ENCODE measurements around the gene C11orf21. TPM values are rescaled to one million over a fixed set of nuclear protein-coding genes. Genes with fewer than 3 reads are reported as not detected.

C11orf21 gene
- total and polyA plus RNA-seq, 10 of the 15 experiments (the other 5 are each of a cell fraction or from before 2014, with no cell fraction given), result 0.04 to 0.26 (median 0.11) TPM; not detected in 7

GRCh38 chr11:2304506-2305139, 2.9 kb upstream of the C11orf21 start:
- in situ Hi-C loops (cut with MboI) (no loop called here), intact Hi-C loops (cut with micrococcal nuclease; ENCODE audit: unreplicated experiment) (loop anchor here (1.0 to 2.0 kb wide), 3 partner anchors 94 to 226 kb away; no protein-coding TSS in a partner anchor)
- TF ChIP-seq POLR2A (IDR thresholded peaks at IDR 0.05; ENCODE audit: low read depth, low read length) (no peak), MTA2 (IDR thresholded peaks at IDR 0.05; ENCODE audit: low read depth) (no peak), CHD1 (IDR thresholded peaks at IDR 0.05; ENCODE audit: low read depth, low read length) (no peak), FOS (IDR thresholded peaks at IDR 0.05; ENCODE audit: borderline replicate concordance, extremely low read depth, insufficient read length) (no peak), SKIL (IDR thresholded peaks at IDR 0.05; ENCODE audit: low read depth, poor library complexity, severe bottlenecking) (no peak), TCF7 (IDR thresholded peaks at IDR 0.05; ENCODE audit: borderline replicate concordance) (no peak), GABPA (IDR thresholded peaks at IDR 0.05; ENCODE audit: low read depth) (no peak)
- DNase-seq (ENCODE audit: low read depth, low spot score) (no peak), FAIRE-seq (no peak), ATAC-seq (no peak)
- SMC1A ChIA-PET (ENCODE audit: uncharacterized antibody, unreplicated experiment), result interaction anchor here (0.9 to 3.9 kb wide), 6 partner anchors 18 to 115 kb away, joined by 3 to 60 read pairs (median 4); partner anchors contain the start of gene TSSC4
- no peaks in the 10 kb centered on the region for H3K4me1 ChIP-seq (ENCODE audit: control insufficient read depth, insufficient read depth, low read length)
- H3K9me3 ChIP-seq (replicated peaks; ENCODE audit: control insufficient read depth, insufficient read depth, low read length), result no peaks in the 10 kb centered on the region
- RAD21 ChIA-PET (ENCODE audit: unreplicated experiment), result interaction anchor here (0.6 to 7.3 kb wide), 14 partner anchors 10 to 583 kb away, joined by 3 to 187 read pairs (median 4); partner anchors contain the start of genes CD81 and TSSC4
- POLR2A ChIA-PET, result interaction anchor here (1.4 kb wide), 1 partner anchor 116 kb away, joined by 3 read pairs; no protein-coding TSS in a partner anchor
- H3K27ac ChIP-seq (ENCODE audit: control insufficient read depth, insufficient read depth), result no peak overlapping the region
- H2AFZ ChIP-seq (ENCODE audit: control insufficient read depth, low read depth, low read length), result no peak overlapping the region
- H3K4me2 ChIP-seq (ENCODE audit: control insufficient read depth, insufficient read depth), result no peak overlapping the region
- WGBS (ENCODE audit: insufficient coverage, insufficient replicate concordance, low lambda C conversion rate, missing lambda C conversion rate), result 6% methylated on average over 11 of the region's 14 CpGs
- no peak overlapping the region for H3K4me3 ChIP-seq
- no peak overlapping the region for H3K9ac ChIP-seq (ENCODE audit: control insufficient read depth, insufficient read depth, low read length)
- H3K79me2 ChIP-seq (ENCODE audit: control insufficient read depth, insufficient read depth, low read length), result no peaks in the 10 kb centered on the region
- CTCF ChIA-PET, result interaction anchor here (0.6 to 11.0 kb wide), 20 partner anchors 17 to 588 kb away, joined by 3 to 271 read pairs (median 4); partner anchors contain the start of genes CD81 and TSSC4
- no peaks in the 10 kb centered on the region; a peak in 1 of 4 replicates for H3K27me3 ChIP-seq (replicated peaks in 1 of 2; ENCODE audit: control insufficient read depth in 2 of 2, insufficient read depth in 2 of 2, low read length in 1 of 2)
- H4K20me1 ChIP-seq (ENCODE audit: control insufficient read depth, insufficient read depth), result no peaks in the 10 kb centered on the region
- BruUV-seq (replicated peaks), result no TSS peak
- no peaks in the 10 kb centered on the region for H3K36me3 ChIP-seq (ENCODE audit: control insufficient read depth in 2 of 2, insufficient read depth in 2 of 2, low read length in 1 of 2)
